T47D (cell line): ENCODE results near the gene AGAP1.

ENCODE experiments used
- DNase-seq, 2 experiments: peaks; one replicate each; pipeline versions ENCODE4 v3.0.0 to v3.0.0-alpha.2; 2011 to 2012; ENCODE audit warnings: low read depth in 1 of 2, low spot score in 1 of 2
- JUND ChIP-seq: IDR thresholded peaks from 2 replicates; pipeline ENCODE4 v1.6.1; 2012; ENCODE audit warnings: low read depth
- in situ Hi-C: cut with HindIII; loops from 2 replicates; pipeline ENCODE4 v1.10.0; 2016; ENCODE audit warnings: low sequenced_read_pairs, low pct_unique_long_range_greater_than_20kb

The AGAP1 gene

DNA sequence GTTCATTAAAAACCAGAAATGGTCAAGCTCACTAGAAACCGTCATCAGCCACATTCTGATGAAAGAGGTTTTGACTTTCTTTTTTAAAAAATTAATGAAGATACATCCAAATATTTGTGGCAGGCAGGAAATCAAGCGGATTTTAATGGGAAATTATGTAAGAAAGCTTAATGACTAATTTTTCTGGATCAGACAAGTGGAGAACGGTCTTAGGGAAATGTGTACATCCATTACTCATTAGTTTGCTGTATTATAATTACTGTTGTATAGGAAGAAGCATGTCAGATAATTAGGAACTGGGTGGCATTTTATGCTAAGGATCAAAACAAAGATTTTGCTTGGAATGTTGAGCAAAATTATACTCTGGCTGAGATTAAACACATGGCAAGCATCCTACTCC lies 39.4 kb downstream of the AGAP1 start:
- in situ Hi-C loops, result no loop called here
- no peak for TF ChIP-seq JUND
- no peak for DNase-seq

DNA sequence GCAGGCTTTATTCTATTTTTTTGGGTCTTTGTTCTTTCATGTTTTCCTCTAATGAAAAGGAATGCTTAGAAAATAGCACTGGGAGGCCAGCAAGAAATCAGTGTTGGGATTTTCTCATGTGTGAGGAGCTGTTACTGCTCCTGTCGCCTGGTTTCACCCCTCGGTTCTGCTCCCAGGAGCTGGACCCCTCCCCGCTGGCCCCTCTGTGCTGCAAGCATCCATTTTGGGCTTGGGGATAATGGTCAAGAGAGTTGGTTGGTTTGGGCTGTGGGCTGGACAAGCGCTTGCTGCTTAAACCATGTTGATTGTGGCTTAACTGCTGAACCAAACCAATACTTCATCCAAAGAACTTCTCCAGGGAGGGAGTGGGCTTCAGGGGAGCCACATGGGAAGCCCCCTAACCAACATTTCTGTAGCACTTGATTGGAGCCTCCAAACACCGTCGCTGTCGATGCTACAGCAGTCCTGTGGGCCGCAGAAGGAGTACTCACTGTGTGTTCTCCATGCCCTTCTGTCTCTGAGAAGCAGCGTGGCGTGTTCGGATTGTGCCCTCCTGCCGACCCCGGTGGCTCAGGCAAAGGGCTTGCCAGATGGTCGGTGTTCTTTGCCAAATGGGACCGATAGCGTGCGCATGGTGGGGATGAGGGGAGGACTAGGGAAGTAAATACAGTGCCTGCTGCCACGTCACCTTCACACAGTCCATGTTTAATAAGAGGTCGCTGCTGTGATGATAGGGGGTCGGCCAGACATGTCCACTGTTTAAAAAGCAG lies 40.0 kb downstream of the AGAP1 start:
- no peak for TF ChIP-seq JUND
- no peak for DNase-seq
- in situ Hi-C loops, result no loop called here

DNA sequence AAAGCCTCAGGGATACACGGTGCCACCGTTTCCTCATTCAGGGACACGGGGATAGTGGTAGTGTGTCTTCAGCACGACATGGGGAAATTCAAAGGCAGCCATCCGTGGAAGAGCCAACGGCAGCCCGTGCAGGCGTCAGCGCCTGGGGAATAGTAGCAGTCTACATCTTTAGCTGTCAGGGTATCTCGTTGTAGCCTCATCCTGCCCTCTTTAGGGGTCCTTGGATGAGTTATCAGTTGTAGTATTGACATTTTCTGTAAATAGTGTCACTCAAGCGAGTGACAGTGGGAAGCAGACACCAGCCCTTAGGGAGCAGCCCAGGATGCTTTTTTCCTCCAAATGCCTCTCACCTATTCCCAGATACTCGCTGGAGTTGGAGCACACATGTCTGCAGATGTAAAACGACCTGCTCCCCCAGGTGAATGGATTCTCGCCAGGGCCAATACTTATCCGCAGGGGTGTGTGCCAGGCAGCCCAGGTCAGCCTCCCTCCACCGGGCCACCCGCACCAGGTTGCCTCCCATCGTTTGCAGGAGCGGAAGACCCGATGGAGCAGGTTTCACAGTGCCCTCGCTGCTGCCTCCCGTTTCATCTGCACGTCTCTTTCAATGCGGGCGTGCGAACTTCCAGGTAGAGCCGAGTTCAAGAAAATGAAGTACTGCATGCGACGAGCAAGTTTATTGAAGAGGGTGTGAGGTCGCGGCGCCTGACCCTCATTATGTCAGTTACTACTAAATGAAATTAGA lies 41.0 kb downstream of the AGAP1 start:
- no peak for TF ChIP-seq JUND
- DNase-seq, result no peak
- in situ Hi-C loops, result no loop called here

DNA sequence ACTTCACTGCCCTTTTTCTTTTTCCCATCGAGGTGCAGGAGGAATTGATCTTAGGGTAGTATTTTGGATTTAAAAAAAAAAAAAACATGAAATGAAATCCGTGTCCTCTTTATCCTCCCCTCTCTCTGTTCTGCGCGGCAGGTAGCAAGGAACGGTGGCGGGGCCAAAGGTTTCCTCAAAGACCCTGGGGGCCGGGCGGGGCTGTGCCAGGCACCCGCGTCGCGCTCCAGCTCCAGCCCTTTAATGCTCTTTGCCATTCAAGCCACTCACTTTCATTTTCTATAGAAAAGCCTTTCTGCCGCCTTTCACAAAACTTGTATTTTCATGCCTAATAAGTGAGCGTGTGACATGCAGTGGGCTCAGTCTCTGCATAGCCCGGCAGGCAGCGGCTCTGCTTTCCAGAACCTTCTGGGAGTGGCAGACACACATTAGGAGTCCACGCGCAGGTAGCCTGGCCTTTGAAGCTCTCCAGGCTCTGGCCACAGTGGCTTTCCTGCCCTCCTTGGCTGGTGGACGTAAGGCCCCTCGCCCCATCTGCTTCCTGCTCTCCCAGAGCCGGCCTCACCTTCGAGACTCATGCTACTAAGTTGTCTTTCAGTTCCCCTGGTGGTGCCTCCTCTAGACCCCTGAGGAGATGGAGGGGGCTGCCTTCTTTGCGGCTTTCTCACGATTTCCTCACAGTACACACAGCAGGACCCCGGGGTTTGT lies 41.7 kb downstream of the AGAP1 start:
- no peak for TF ChIP-seq JUND
- in situ Hi-C loops, result no loop called here
- no peak for DNase-seq

DNA sequence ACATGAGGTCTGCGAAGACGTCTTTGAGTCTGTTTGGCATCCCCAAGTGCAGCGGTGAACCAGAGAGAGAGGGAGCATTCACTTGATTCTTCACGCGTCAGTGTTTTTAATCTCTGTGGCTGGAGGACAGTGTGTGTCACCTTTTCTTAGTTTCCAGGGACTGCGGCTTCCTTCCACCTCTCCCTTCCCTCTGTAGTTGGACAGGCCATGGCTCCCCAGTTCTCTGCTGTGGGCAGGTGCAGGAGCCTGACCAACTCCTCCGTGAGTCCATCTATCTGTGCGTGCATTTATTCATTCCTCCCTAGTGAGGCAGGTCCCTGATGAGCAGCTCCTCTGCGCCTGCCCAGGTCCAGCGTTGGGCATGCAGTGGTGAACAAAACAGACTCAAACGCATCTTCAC lies 42.9 kb downstream of the AGAP1 start:
- TF ChIP-seq JUND, result no peak
- in situ Hi-C loops, result no loop called here
- no peak for DNase-seq

DNA sequence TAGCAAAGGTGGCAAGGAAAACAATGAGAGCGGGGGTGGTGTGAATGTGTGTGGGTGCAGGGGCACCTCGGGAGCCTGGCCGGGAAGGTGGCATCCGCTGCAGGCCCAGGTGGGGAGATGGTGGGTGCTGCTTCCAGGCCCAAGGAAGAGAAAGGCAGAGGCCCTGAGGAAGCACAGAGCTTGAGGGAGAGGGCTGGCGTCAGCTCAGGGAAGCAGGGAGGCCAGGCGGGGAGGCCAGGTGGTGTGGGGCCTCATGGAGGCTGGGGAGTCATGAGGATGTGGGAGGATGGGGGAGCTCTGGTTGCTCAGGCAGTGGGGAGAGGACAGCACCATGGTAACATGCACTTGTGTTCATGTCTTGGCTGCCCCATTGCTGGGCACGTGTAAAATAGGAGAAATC lies 43.3 kb downstream of the AGAP1 start:
- no peak for TF ChIP-seq JUND
- in situ Hi-C loops, result no loop called here
- DNase-seq, result no peak

DNA sequence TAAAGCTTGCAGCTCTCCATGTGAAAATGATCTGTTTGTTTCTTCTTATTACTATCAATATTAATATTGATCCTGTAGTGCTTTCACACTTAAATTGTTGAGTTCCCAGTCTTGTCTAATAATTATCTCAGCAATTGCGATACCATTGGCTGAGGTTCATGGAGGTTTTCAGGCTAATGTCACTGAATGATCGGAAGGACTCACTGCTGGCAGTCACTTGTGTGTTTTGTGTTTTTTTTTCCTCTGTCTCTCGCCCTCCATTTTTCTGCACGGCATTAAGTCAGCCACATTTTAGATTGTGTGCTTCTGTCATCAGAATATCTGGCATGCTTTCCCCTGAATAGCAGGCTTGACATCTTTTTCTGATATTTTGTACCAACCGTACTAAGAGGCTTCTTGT lies 43.7 kb downstream of the AGAP1 start:
- in situ Hi-C loops, result no loop called here
- no peak for TF ChIP-seq JUND
- DNase-seq, result no peak

DNA sequence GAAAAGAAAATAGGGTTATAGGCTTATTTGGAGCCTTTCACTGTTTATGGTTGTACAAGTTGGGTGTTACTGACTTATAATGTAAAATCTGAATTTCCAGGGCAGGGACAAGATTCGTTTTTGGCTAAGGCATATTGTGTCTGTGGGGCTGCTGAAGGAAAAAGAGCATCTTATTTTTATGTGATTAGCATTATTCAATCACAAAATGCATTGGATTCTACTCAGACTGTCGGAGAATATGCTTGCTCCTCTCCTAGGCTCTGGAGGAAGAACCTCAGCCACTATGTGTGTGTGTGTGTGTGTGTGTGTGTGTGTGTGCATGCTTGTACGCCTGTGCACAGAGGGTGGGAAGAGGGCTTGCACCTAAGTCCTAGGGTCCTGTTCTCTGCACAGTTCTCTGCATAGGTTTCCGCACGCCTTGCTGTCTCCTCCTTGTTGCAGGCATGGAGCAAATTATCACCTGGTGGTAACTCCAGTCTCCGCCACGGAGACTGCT lies 44.3 kb downstream of the AGAP1 start:
- no peak for TF ChIP-seq JUND
- in situ Hi-C loops, result no loop called here
- no peak for DNase-seq

DNA sequence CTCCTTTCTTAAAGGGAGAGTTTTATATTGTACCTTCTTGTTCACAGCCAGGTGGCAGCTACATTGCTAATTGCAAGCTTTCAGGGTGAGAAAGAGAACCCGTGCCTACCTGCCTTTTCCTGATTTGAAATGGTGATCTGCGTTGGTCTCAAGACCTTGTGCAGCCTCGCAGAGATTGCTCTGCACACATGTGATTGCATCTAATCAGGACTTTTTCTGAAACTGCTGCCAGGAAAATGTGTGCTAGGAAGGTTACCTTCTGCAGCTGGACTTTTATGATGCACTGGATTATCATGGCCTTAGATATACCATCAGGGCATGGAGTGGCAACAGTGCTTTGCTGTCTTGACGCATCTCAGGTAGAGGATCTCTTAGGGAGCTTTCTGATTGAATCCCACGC lies 45.1 kb downstream of the AGAP1 start:
- DNase-seq, result no peak
- no peak for TF ChIP-seq JUND
- in situ Hi-C loops, result no loop called here

DNA sequence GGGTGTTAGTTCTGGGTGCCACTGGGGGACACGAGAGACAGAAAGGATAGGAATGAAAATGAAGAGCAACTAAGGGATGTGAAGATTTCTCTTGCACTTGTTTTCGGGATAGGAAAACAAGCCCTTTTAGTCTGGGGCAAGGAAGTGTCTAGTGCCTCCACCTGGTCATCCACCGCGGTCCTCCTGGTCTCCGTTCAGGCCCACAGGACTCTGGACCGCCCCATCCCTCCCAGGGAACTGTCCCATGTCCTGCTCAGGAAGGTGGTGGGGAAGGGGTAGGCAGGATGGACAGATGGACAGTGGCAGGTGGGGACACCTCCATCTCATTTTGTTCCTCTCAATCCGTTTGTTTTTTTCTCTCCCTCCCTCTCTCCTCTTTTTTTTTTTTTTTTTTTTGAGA lies 45.9 kb downstream of the AGAP1 start:
- no peak for TF ChIP-seq JUND
- in situ Hi-C loops, result no loop called here
- DNase-seq, result no peak

DNA sequence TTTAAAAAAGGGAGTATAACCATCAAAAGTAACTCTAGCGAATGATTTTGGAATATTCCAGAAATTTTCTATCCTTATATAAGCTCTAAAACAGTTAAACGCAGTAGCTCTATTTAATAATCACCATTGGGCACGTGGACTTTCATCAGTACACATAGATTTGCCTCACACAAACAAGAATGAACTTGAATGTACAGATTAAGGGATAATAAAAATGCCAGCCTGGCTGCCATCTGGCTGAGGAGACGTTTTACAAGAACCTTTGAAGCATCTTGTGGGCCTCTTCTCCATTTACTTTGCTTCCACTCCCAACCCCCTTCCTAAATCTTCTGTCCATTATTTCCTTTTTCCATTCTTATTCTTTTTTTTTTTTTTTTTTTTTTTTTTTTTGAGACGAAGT lies 47.2 kb downstream of the AGAP1 start:
- no peak for DNase-seq
- in situ Hi-C loops, result no loop called here
- no peak for TF ChIP-seq JUND

DNA sequence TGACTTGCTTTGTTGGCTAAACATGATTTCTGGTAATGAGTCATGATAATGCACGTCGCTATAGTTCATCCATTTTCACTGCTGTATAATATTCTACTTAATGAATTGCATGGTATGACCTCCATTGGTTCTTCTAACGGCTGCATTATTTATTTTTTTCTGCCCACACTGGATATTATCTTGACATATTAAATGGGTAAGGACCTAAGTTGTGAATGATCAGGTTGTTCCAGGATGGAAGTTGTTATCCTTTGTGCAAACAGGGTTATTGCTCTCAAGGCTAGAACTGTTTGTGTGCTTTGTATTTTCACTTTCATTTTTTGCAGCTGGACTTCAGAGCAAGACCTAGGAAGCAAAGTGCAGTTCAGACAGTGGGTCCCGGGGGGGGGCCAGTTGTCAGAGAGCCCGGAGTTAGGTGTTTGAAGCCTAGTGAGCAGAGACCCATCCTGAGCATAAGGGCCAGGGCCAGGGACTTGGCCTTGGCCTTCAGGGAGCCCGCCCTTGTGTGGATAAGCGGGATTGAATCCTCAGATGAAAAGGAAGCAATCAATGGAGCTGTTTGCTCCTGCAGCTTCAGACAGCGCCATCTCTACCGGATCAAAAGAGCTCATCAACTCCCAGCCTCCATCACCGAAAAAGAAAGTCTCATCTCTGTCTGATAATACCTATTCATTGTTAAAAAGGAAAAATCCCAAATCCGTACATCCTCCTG lies 48.2 kb downstream of the AGAP1 start:
- DNase-seq, result peak in 1 of 2 experiments; percentile 47
- no peak for TF ChIP-seq JUND
- in situ Hi-C loops, result no loop called here
